ENCODE data around the gene MACO1.

DNA sequence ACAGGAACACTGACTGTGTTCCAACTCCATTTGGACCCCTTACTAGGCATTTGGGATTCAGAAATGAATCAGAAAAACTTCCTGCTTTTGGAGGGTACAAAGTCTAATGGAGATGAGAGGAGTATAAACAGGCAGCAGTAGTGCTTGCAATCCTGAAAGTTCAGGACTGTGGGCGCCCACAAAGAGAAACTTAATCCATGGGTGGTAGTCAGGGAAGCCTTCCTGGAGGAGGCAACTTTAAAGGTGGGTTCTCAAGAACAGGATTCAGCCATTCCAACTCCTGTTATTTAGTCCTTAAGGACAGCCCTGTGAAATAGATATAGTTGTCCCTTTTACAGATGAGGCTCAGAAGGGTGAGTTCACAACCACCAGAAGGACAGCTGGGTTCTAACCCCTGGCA is 110.7 kb downstream of the MACO1 start:
- TF ChIP-seq, protein P1, sequence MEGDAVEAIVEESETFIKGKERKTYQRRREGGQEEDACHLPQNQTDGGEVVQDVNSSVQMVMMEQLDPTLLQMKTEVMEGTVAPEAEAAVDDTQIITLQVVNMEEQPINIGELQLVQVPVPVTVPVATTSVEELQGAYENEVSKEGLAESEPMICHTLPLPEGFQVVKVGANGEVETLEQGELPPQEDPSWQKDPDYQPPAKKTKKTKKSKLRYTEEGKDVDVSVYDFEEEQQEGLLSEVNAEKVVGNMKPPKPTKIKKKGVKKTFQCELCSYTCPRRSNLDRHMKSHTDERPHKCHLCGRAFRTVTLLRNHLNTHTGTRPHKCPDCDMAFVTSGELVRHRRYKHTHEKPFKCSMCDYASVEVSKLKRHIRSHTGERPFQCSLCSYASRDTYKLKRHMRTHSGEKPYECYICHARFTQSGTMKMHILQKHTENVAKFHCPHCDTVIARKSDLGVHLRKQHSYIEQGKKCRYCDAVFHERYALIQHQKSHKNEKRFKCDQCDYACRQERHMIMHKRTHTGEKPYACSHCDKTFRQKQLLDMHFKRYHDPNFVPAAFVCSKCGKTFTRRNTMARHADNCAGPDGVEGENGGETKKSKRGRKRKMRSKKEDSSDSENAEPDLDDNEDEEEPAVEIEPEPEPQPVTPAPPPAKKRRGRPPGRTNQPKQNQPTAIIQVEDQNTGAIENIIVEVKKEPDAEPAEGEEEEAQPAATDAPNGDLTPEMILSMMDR (IDR thresholded peaks at IDR 0.05 in 2 of 3, conservative IDR thresholded peaks at IDR 0.05 in 1 of 3; ENCODE audit: control insufficient read depth in 2 of 3, extremely low read depth in 1 of 3, insufficient read depth in 1 of 3, low read depth in 3 of 3, low read length in 3 of 3) = no peak
- TF ChIP-seq SRF (IDR thresholded peaks at IDR 0.05; ENCODE audit: low read depth in 2 of 2, low read length in 2 of 2) (no peak), SMC3 (IDR thresholded peaks at IDR 0.05; ENCODE audit: borderline replicate concordance, low read length) (no peak), TAF1 (IDR thresholded peaks at IDR 0.05; ENCODE audit: borderline replicate concordance, low read depth, low read length) (no peak), HDGF (IDR thresholded peaks at IDR 0.05) (no peak), FOXM1 (IDR thresholded peaks at IDR 0.05; ENCODE audit: low read depth, low read length) (no peak), EP300 (IDR thresholded peaks at IDR 0.05; ENCODE audit: borderline replicate concordance in 1 of 2, control insufficient read depth in 1 of 2, low read depth in 2 of 2, low read length in 2 of 2) (no peak)
- TF ChIP-seq, protein P2, sequence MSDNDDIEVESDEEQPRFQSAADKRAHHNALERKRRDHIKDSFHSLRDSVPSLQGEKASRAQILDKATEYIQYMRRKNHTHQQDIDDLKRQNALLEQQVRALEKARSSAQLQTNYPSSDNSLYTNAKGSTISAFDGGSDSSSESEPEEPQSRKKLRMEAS (IDR thresholded peaks at IDR 0.05; ENCODE audit: low read depth, low read length) = no peak
- TF ChIP-seq, protein P3, sequence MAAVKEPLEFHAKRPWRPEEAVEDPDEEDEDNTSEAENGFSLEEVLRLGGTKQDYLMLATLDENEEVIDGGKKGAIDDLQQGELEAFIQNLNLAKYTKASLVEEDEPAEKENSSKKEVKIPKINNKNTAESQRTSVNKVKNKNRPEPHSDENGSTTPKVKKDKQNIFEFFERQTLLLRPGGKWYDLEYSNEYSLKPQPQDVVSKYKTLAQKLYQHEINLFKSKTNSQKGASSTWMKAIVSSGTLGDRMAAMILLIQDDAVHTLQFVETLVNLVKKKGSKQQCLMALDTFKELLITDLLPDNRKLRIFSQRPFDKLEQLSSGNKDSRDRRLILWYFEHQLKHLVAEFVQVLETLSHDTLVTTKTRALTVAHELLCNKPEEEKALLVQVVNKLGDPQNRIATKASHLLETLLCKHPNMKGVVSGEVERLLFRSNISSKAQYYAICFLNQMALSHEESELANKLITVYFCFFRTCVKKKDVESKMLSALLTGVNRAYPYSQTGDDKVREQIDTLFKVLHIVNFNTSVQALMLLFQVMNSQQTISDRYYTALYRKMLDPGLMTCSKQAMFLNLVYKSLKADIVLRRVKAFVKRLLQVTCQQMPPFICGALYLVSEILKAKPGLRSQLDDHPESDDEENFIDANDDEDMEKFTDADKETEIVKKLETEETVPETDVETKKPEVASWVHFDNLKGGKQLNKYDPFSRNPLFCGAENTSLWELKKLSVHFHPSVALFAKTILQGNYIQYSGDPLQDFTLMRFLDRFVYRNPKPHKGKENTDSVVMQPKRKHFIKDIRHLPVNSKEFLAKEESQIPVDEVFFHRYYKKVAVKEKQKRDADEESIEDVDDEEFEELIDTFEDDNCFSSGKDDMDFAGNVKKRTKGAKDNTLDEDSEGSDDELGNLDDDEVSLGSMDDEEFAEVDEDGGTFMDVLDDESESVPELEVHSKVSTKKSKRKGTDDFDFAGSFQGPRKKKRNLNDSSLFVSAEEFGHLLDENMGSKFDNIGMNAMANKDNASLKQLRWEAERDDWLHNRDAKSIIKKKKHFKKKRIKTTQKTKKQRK (IDR thresholded peaks at IDR 0.05; ENCODE audit: low read depth, low read length) = no peak
